Measurements from ENCODE around the gene OR2T8. TPM values are rescaled to one million over a fixed set of nuclear protein-coding genes. Genes with fewer than 3 reads are reported as not detected.
"Not testable (repeated sequence)": the region's sequence is repeated elsewhere in the genome, so short reads cannot be mapped to it uniquely, and the experiment has no call there.

OR2T8 gene
- total and polyA plus RNA-seq, 10 donors, result 0.06 TPM; not detected in 9

GRCh38 chr1:247936415-247936814, 16.4 kb downstream of the OR2T8 start:
- Histone ChIP-seq H3K4me1 (no peaks in the 10 kb centered on the region), H3K27me3 (replicated peaks in 1 of 7) (peaks cover 0 to 5% (median 0%) of the 10 kb centered on the region in 7 donors), H3K27ac (no peak overlapping the region), H3K36me3 (no peaks in the 10 kb centered on the region), H3K9me3 (peaks cover 0 to 17% (median 5%) of the 10 kb centered on the region in 8 donors), H3K4me3 (peak overlapping the region in 1 of 8 donors; percentile 79)
- TF ChIP-seq POLR2A (IDR thresholded peaks at IDR 0.05) (no peak), POLR2AphosphoS5 (IDR thresholded peaks at IDR 0.05) (no peak)
- TF ChIP-seq, protein P1, sequence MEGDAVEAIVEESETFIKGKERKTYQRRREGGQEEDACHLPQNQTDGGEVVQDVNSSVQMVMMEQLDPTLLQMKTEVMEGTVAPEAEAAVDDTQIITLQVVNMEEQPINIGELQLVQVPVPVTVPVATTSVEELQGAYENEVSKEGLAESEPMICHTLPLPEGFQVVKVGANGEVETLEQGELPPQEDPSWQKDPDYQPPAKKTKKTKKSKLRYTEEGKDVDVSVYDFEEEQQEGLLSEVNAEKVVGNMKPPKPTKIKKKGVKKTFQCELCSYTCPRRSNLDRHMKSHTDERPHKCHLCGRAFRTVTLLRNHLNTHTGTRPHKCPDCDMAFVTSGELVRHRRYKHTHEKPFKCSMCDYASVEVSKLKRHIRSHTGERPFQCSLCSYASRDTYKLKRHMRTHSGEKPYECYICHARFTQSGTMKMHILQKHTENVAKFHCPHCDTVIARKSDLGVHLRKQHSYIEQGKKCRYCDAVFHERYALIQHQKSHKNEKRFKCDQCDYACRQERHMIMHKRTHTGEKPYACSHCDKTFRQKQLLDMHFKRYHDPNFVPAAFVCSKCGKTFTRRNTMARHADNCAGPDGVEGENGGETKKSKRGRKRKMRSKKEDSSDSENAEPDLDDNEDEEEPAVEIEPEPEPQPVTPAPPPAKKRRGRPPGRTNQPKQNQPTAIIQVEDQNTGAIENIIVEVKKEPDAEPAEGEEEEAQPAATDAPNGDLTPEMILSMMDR (IDR thresholded peaks at IDR 0.05 in 8 of 11, conservative IDR thresholded peaks at IDR 0.05 in 3 of 11), result no peak
- intact Hi-C loops (cut with DNase I; ENCODE audit: low total_unique reads), result no loop called here
- WGBS, 5 donors, result 92 to 95% (median 94%) methylated on average over 17 to 18 of the region's 18 CpGs
- no peak for DNase-seq

DNA sequence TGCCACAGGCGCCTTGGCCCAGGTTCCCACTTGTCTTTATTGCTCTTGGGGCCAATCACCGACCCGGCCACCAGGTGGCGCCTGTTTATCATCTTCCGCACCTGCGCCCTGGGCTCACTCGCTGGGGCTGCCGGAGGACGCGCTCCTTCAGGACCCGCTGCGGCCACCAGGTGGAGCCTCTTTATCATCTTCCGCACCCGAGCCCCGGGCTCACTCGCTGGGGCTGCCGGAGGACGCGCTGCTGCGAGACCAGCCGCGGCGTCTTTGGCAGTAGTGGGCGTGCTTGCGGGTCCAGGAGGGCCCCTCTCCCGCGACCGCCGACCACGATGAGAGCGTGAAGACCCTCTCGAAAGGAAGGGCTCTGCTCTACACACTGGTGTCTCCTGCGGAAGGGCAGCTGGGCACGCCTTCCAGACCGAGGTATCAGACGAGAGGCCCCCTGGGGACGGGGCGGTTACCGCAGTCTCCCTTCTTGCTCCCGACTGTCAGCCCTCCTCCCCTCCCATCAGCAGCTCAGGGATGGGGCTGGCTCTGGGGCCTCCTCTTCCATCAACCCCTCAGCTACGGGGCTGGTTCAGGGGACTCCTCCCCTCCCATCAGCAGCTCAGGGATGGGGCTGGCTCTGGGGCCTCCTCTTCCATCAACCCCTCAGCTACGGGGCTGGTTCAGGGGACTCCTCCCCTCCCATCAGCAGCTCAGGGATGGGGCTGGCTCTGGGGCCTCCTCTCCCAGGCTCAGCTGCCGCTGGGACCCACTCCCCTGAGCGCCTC, 17.1 kb downstream of the OR2T8 start:
- Histone ChIP-seq H3K9me3 (peaks cover 0 to 17% (median 5%) of the 10 kb centered on the region in 8 donors), H3K27ac (peak overlapping the region in 5 of 8 donors; percentile 43 to 83 (median 64)), H3K4me3 (peak overlapping the region in 7 of 8 donors; percentile 10 to 79 (median 45))
- H3K4me1 ChIP-seq; H3K27me3 ChIP-seq (replicated peaks in 1 of 7); H3K36me3 ChIP-seq; intact Hi-C loops (cut with DNase I; ENCODE audit: low total_unique reads): not testable (repeated sequence)
- DNase-seq, result peak; percentile 96
- WGBS, 5 donors, result 4 to 26% (median 19%) methylated on average over 32 to 44 of the region's 44 CpGs
- TF ChIP-seq, protein P1 (IDR thresholded peaks at IDR 0.05 in 8 of 11, conservative IDR thresholded peaks at IDR 0.05 in 3 of 11), result peak; percentile 73 to 97 (median 89)
- TF ChIP-seq POLR2AphosphoS5 (IDR thresholded peaks at IDR 0.05), result peak; percentile 70 to 82 (median 70)

DNA sequence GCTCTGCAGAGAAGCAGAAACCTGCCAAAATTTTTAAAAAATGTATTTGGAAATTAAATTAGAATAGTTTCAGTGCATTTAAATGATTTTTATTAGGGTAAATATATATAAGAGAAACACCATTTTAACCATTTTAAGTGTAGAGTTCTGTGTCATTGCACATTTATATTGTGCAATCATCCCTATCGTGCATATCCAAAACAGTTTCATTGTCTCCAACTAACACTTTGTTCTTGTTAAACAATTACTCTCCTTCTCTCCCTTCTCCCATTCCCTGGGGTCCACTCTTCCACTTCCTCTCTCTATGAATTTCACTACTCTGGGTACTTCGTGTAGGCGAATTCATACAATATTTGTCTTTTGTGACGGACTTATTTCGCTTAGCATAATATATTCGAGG, 22.6 kb downstream of the OR2T8 start:
- WGBS, 5 donors, result 79 to 95% (median 86%) methylated on average over 6 of the region's 6 CpGs
- TF ChIP-seq POLR2A (IDR thresholded peaks at IDR 0.05), result no peak
- TF ChIP-seq POLR2AphosphoS5 (IDR thresholded peaks at IDR 0.05), result no peak
- TF ChIP-seq, protein P1 (IDR thresholded peaks at IDR 0.05 in 8 of 11, conservative IDR thresholded peaks at IDR 0.05 in 3 of 11), result no peak
- Histone ChIP-seq H3K36me3 (no peaks in the 10 kb centered on the region), H3K9me3 (peaks cover 0 to 11% (median 3%) of the 10 kb centered on the region in 8 donors), H3K4me1 (no peaks in the 10 kb centered on the region), H3K4me3 (no peak overlapping the region), H3K27me3 (replicated peaks in 1 of 7) (no peaks in the 10 kb centered on the region), H3K27ac (no peak overlapping the region)
- intact Hi-C loops (cut with DNase I; ENCODE audit: low total_unique reads), result no loop called here
- DNase-seq, result no peak

GRCh38 chr1:247948558-247948957, 28.5 kb downstream of the OR2T8 start, which contains the start of gene OR2L8:
Gene OR2L8 (plus strand): TSS chr1:247948858. CDS start chr1:247948858, 0 bp downstream.
- Histone ChIP-seq H3K4me1 (no peaks in the 10 kb centered on the region), H3K36me3 (no peaks in the 10 kb centered on the region), H3K9me3 (peaks cover 0 to 11% (median 3%) of the 10 kb centered on the region in 8 donors), H3K4me3 (no peak within 1 kb of the TSS), H3K27ac (no peak within 1 kb of the TSS), H3K27me3 (replicated peaks in 1 of 7) (no peaks in the 10 kb centered on the region)
- WGBS, 5 donors, result 82 to 96% (median 88%) methylated on average over 3 of the region's 3 CpGs
- intact Hi-C loops (cut with DNase I; ENCODE audit: low total_unique reads), result no loop called here
- TF ChIP-seq POLR2A (IDR thresholded peaks at IDR 0.05) (no peak), POLR2AphosphoS5 (IDR thresholded peaks at IDR 0.05) (no peak)
- TF ChIP-seq, protein P1 (IDR thresholded peaks at IDR 0.05 in 8 of 11, conservative IDR thresholded peaks at IDR 0.05 in 3 of 11), result no peak
- no peak for DNase-seq

All from spleen (tissue), 11 donors.